Neuronal stem cell (in vitro differentiated cells): Measurements from ENCODE around the gene UBXN7.

Experiments used
- DNase-seq: peaks from one replicate; pipeline ENCODE4 v3.0.0-alpha.2; 2013; ENCODE audit warnings: low spot score
- H2AFZ ChIP-seq: one replicate; pipeline ENCODE4 v1.6.1; 2013; ENCODE audit warnings: mild to moderate bottlenecking, low read length, inconsistent platforms
- H2AK5ac ChIP-seq: 2 replicates; pipeline ENCODE4 v1.6.1; 2013; ENCODE audit warnings: low read depth, mild to moderate bottlenecking, inconsistent platforms, low read length, moderate library complexity, mixed read lengths
- H2BK120ac ChIP-seq: 2 replicates; pipeline ENCODE4 v1.6.1; 2013; ENCODE audit warnings: low read depth, mild to moderate bottlenecking, inconsistent platforms, low read length, moderate library complexity, mixed read lengths
- H2BK12ac ChIP-seq: one replicate; pipeline ENCODE4 v1.6.1; 2013; ENCODE audit warnings: low read length, inconsistent platforms
- H2BK15ac ChIP-seq: 2 replicates; pipeline ENCODE4 v1.6.1; 2013; ENCODE audit warnings: mild to moderate bottlenecking, low read length, inconsistent platforms, mixed read lengths
- H2BK5ac ChIP-seq: one replicate; pipeline ENCODE4 v1.6.1; 2013; ENCODE audit warnings: inconsistent platforms, mild to moderate bottlenecking, low read length, moderate library complexity
- H3K14ac ChIP-seq: one replicate; pipeline ENCODE4 v1.6.1; 2013; ENCODE audit warnings: low read length, inconsistent platforms
- H3K18ac ChIP-seq: 2 replicates; pipeline ENCODE4 v1.6.1; 2013; ENCODE audit warnings: low read length, inconsistent platforms
- H3K23ac ChIP-seq: 2 replicates; pipeline ENCODE4 v1.6.1; 2013; ENCODE audit warnings: low read depth, mild to moderate bottlenecking, mixed read lengths, low read length, inconsistent platforms; ENCODE audit not compliant: poor library complexity
- H3K27ac ChIP-seq: replicated peaks from 3 replicates; pipeline ENCODE4 v1.5.1; 2013; ENCODE audit warnings: low read length, inconsistent platforms
- H3K27me3 ChIP-seq, 3 experiments: 2 replicates each; pipeline ENCODE4 v1.6.1; 2013; ENCODE audit warnings: low read length in 3 of 3, mild to moderate bottlenecking in 2 of 3, inconsistent platforms in 1 of 3, low read depth in 1 of 3, mixed read lengths in 1 of 3, moderate library complexity in 1 of 3; ENCODE audit not compliant: control insufficient read depth in 3 of 3, insufficient read depth in 3 of 3
- H3K36me3 ChIP-seq, 2 donors: replicated peaks in 1 of 2; 2 replicates each; pipeline ENCODE4 v1.6.1; 2013; ENCODE audit warnings: low read length in 2 of 2; ENCODE audit not compliant: control insufficient read depth in 2 of 2, insufficient read depth in 2 of 2
- H3K4ac ChIP-seq: 2 replicates; pipeline ENCODE4 v1.6.1; 2013; ENCODE audit warnings: inconsistent platforms, mild to moderate bottlenecking, low read length, moderate library complexity
- H3K4me1 ChIP-seq, 2 donors: 1 replicate in 1 of 2; 2 replicates in 1 of 2; pipeline ENCODE4 v1.6.1; 2013; ENCODE audit warnings: low read length in 2 of 2, low read depth in 1 of 2; ENCODE audit not compliant: control insufficient read depth in 2 of 2, insufficient read depth in 1 of 2
- H3K4me2 ChIP-seq: one replicate; pipeline ENCODE4 v1.6.1; 2013; ENCODE audit warnings: mild to moderate bottlenecking, low read length, inconsistent platforms; ENCODE audit not compliant: insufficient read depth, poor library complexity, severe bottlenecking
- H3K4me3 ChIP-seq, 2 donors: 2 replicates each; pipeline ENCODE4 v1.5.1; 2013; ENCODE audit warnings: low read length in 2 of 2, mild to moderate bottlenecking in 2 of 2, inconsistent platforms in 1 of 2, moderate library complexity in 1 of 2
- H3K79me1 ChIP-seq: one replicate; pipeline ENCODE4 v1.6.1; 2013; ENCODE audit warnings: low read depth, mild to moderate bottlenecking, inconsistent platforms, low read length, moderate library complexity
- H3K9ac ChIP-seq: one replicate; pipeline ENCODE4 v1.6.1; 2013; ENCODE audit warnings: mild to moderate bottlenecking, low read depth, low read length, inconsistent platforms; ENCODE audit not compliant: poor library complexity
- H3K9me3 ChIP-seq, 2 donors: replicated peaks in 1 of 2; 2 replicates each; pipeline versions ENCODE3 to v1.6.1; 2013; ENCODE audit warnings: low read length in 2 of 2, mild to moderate bottlenecking in 2 of 2, inconsistent platforms in 1 of 2, low read depth in 1 of 2, mixed read lengths in 1 of 2, moderate library complexity in 1 of 2; ENCODE audit not compliant: control insufficient read depth in 2 of 2, insufficient read depth in 1 of 2
- H4K8ac ChIP-seq: one replicate; pipeline ENCODE4 v1.6.1; 2013; ENCODE audit warnings: low read depth, mild to moderate bottlenecking, inconsistent platforms, low read length, moderate library complexity
- H4K91ac ChIP-seq: one replicate; pipeline ENCODE4 v1.6.1; 2013; ENCODE audit warnings: low read length, low read depth, mild to moderate bottlenecking, inconsistent platforms; ENCODE audit not compliant: poor library complexity
- WGBS, 2 donors: extraction: QIAGEN DNeasy Blood & Tissue Kit; methylation state at CpG; one replicate each; pipeline ENCODE4 v1.1.7; 2013; ENCODE audit warnings: missing lambda C conversion rate in 2 of 2, mixed read lengths in 1 of 2; ENCODE audit not compliant: insufficient read length in 2 of 2, insufficient replicate concordance in 1 of 2; ENCODE audit errors: extremely low coverage in 2 of 2; 5-methylcytosine and 5-hydroxymethylcytosine counted together

Gene UBXN7

GRCh38 chr3:196326936-196327335 is 105.3 kb downstream of the UBXN7 start:
- H3K9me3 ChIP-seq = no peaks in the 10 kb centered on the region
- H3K4me1 ChIP-seq = peaks cover 3 to 4% of the 10 kb centered on the region in 2 donors
- no CpG with 5 or more reads among the region's 9 CpGs for WGBS, 2 donors
- no peak overlapping the region for H3K4me2 ChIP-seq
- H4K91ac ChIP-seq = no peak overlapping the region
- no peak overlapping the region for H2BK12ac ChIP-seq
- no peaks in the 10 kb centered on the region for H3K79me1 ChIP-seq
- H2BK120ac ChIP-seq = peak overlapping the region; percentile 47
- H2BK15ac ChIP-seq = no peak overlapping the region
- no peak overlapping the region for H3K18ac ChIP-seq
- no peak overlapping the region for H3K9ac ChIP-seq
- H3K4me3 ChIP-seq = no peak overlapping the region
- no peak overlapping the region for H3K4ac ChIP-seq
- no peak for DNase-seq
- H4K8ac ChIP-seq = no peak overlapping the region
- no peaks in the 10 kb centered on the region for H3K27me3 ChIP-seq
- H2AK5ac ChIP-seq = no peak overlapping the region
- no peak overlapping the region for H3K23ac ChIP-seq
- peak overlapping the region; percentile 57 for H2AFZ ChIP-seq
- no peak overlapping the region for H3K27ac ChIP-seq
- no peak overlapping the region for H2BK5ac ChIP-seq
- H3K14ac ChIP-seq = no peak overlapping the region
- H3K36me3 ChIP-seq = no peaks in the 10 kb centered on the region

- peaks cover 3 to 4% of the 10 kb centered on the region in 2 donors for H3K4me1 ChIP-seq
- H3K18ac ChIP-seq = no peak overlapping the region
- no peak overlapping the region for H3K23ac ChIP-seq
- H3K4me3 ChIP-seq = no peak overlapping the region
- peaks cover 0 to 2% of the 10 kb centered on the region in 2 donors for H3K9me3 ChIP-seq
- no peak overlapping the region for H4K91ac ChIP-seq
- H3K27ac ChIP-seq = no peak overlapping the region
- no peak overlapping the region for H3K4me2 ChIP-seq
- H2BK12ac ChIP-seq = no peak overlapping the region
- no peak overlapping the region for H4K8ac ChIP-seq
- no peaks in the 10 kb centered on the region for H3K79me1 ChIP-seq
- H2AK5ac ChIP-seq = no peak overlapping the region
- H3K27me3 ChIP-seq = no peaks in the 10 kb centered on the region
- no peaks in the 10 kb centered on the region for H3K36me3 ChIP-seq
- H2BK120ac ChIP-seq = no peak overlapping the region
- no peak overlapping the region for H2BK5ac ChIP-seq
- no CpG with 5 or more reads among the region's 11 CpGs for WGBS, 2 donors
- no peak overlapping the region for H3K9ac ChIP-seq
- DNase-seq = peak; percentile 12
- no peak overlapping the region for H3K4ac ChIP-seq
- H3K14ac ChIP-seq = no peak overlapping the region
- no peak overlapping the region for H2BK15ac ChIP-seq
- no peak overlapping the region for H2AFZ ChIP-seq
Measured at GRCh38 chr3:196323691-196324090, 108.5 kb downstream of the UBXN7 start.

GRCh38 chr3:196323016-196323415 is 109.2 kb downstream of the UBXN7 start:
- Histone ChIP-seq H3K4me1 (peaks cover 3 to 4% of the 10 kb centered on the region in 2 donors), H2AK5ac (no peak overlapping the region), H3K9me3 (peaks cover 0 to 2% of the 10 kb centered on the region in 2 donors), H3K4ac (no peak overlapping the region), H3K14ac (no peak overlapping the region), H3K4me2 (no peak overlapping the region), H3K27ac (no peak overlapping the region), H2BK12ac (no peak overlapping the region), H2BK5ac (no peak overlapping the region), H2BK120ac (no peak overlapping the region), H3K23ac (no peak overlapping the region), H2BK15ac (no peak overlapping the region), H3K79me1 (no peaks in the 10 kb centered on the region), H3K4me3 (no peak overlapping the region), H3K36me3 (no peaks in the 10 kb centered on the region), H4K91ac (no peak overlapping the region), H3K9ac (no peak overlapping the region), H3K27me3 (no peaks in the 10 kb centered on the region), H3K18ac (no peak overlapping the region), H4K8ac (no peak overlapping the region), H2AFZ (no peak overlapping the region)
- WGBS, 2 donors = no CpG with 5 or more reads among the region's 4 CpGs
- no peak for DNase-seq

- Histone ChIP-seq H3K79me1 (peaks cover 3% of the 10 kb centered on the region), H2AK5ac (no peak overlapping the region), H3K23ac (no peak overlapping the region), H3K9ac (no peak overlapping the region), H3K18ac (no peak overlapping the region), H3K36me3 (peaks cover 0 to 6% of the 10 kb centered on the region in 2 donors), H4K91ac (no peak overlapping the region), H3K27ac (no peak overlapping the region), H3K4me2 (no peak overlapping the region), H4K8ac (no peak overlapping the region), H3K27me3 (no peaks in the 10 kb centered on the region), H3K4ac (no peak overlapping the region), H2BK15ac (no peak overlapping the region), H3K9me3 (peaks cover 0 to 2% of the 10 kb centered on the region in 2 donors), H2AFZ (no peak overlapping the region), H3K14ac (no peak overlapping the region), H2BK5ac (no peak overlapping the region), H3K4me3 (no peak overlapping the region), H3K4me1 (no peaks in the 10 kb centered on the region), H2BK12ac (no peak overlapping the region), H2BK120ac (no peak overlapping the region)
- DNase-seq = no peak
- no CpG with 5 or more reads among the region's 11 CpGs for WGBS, 2 donors
Measured at GRCh38 chr3:196321162-196321561, 111.1 kb downstream of the UBXN7 start.
